Activated CD8-positive, alpha-beta memory T cell treated with anti-CD3 and anti-CD28 coated beads, Interleukin-2, amount 50 U/mL, for 48 hours (primary cell): ENCODE measurements around the gene XRCC5.
"Not testable (repeated sequence)": the region's sequence is repeated elsewhere in the genome, so short reads cannot be mapped to it uniquely, and the experiment has no call there.

Experiments
- DNase-seq: peaks from one replicate; pipeline ENCODE4 v3.0.0-alpha.2; 2020

Gene XRCC5

GRCh38 chr2:216108967-216109921, at the start of gene XRCC5:
Gene XRCC5 (plus strand): TSS chr2:216109348. CDS start chr2:216109437, 89 bp downstream.
- DNase-seq, result peak; percentile 99

- DNase-seq, result no peak
These were observed 45.0 kb upstream of the XRCC5 start for GRCh38 chr2:216064014-216064630.

- no peak for DNase-seq
These were observed 44.5 kb upstream of the XRCC5 start for GRCh38 chr2:216064665-216065064.

- DNase-seq, result no peak
These were observed 42.9 kb upstream of the XRCC5 start for GRCh38 chr2:216066230-216066629.

GRCh38 chr2:216069028-216069427, 40.1 kb upstream of the XRCC5 start:
- DNase-seq, result no peak

GRCh38 chr2:216070195-216070594, 39.0 kb upstream of the XRCC5 start:
- no peak for DNase-seq

- DNase-seq, result no peak
These were observed 37.9 kb upstream of the XRCC5 start for GRCh38 chr2:216071111-216071851.

- no peak for DNase-seq
These were observed 36.7 kb upstream of the XRCC5 start for GRCh38 chr2:216072473-216072872.

- no peak for DNase-seq
These were observed 35.4 kb upstream of the XRCC5 start for GRCh38 chr2:216073773-216074172.

GRCh38 chr2:216074380-216074779, 34.8 kb upstream of the XRCC5 start:
- DNase-seq, result no peak

- no peak for DNase-seq
These were observed 34.4 kb upstream of the XRCC5 start for GRCh38 chr2:216074794-216075193.

GRCh38 chr2:216075510-216076485, 33.4 kb upstream of the XRCC5 start:
- DNase-seq, result no peak

- DNase-seq, result no peak
These were observed 30.4 kb upstream of the XRCC5 start for GRCh38 chr2:216078776-216079175.

- not testable (repeated sequence) for DNase-seq
These were observed 29.1 kb upstream of the XRCC5 start for GRCh38 chr2:216080048-216080447.

GRCh38 chr2:216081012-216081411, 28.1 kb upstream of the XRCC5 start:
- no peak for DNase-seq

GRCh38 chr2:216081487-216082116, 27.5 kb upstream of the XRCC5 start, which contains the start of the genes PECR and TMEM169:
Gene PECR (minus strand): TSS chr2:216081809. CDS start chr2:216081741, 68 bp downstream.
Gene TMEM169 (plus strand): TSS chr2:216081919. CDS start chr2:216095964, 14,045 bp downstream.
- peak; percentile 88 for DNase-seq

- peak; percentile 63 for DNase-seq
These were observed 26.9 kb upstream of the XRCC5 start for GRCh38 chr2:216082117-216082711.

- no peak for DNase-seq
These were observed 26.3 kb upstream of the XRCC5 start for GRCh38 chr2:216082805-216083204.

GRCh38 chr2:216083464-216084281, 25.5 kb upstream of the XRCC5 start:
- DNase-seq, result no peak

GRCh38 chr2:216084547-216084946, 24.6 kb upstream of the XRCC5 start:
- no peak for DNase-seq
